ENCODE data around the gene CENPF. TPM values are rescaled to one million over a fixed set of nuclear protein-coding genes. Genes with fewer than 3 reads are reported as not detected.
"Not testable (repeated sequence)": the region's sequence is repeated elsewhere in the genome, so short reads cannot be mapped to it uniquely, and the experiment has no call there.

CENPF gene
- total and polyA plus RNA-seq, 11 donors = 0.04 to 8.8 (median 0.70) TPM

DNA sequence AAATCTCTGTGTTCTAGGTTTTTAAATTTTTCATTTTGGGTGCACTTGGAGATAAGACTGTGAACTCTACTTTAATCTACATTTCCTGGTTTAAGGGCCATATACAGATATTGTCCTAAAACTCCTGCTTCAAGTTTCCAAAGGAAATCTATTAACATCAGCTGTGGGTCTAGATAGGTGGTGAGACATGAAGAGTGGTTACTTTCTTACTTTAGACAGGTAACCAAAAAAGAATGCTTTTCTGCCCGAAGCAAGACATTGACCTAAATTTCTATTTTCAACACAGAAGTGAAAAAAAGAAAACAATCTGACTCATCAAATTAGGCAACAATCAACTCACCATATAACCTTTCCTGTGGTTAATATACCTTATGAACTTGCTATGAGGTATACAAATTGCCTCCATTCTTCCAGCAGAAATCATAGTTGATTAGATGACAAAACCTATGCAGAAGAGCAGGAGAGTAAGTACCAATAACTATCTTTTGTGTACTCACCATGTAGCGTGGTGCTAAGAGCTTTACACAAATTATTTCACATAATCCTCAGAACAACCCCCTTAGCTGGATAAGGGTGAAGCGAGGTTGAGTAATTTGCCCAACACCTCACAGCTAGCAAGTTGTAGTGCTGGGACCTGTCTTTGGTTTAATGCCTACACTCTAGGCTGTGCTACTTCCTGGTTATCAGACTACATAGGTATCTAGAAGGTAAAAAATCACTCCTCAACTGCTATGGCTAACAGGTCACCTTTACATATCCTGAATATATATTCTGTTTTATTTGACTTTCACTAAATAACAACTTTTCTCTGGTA is 28.2 kb upstream of the CENPF start:
- Histone ChIP-seq H3K27me3 (no peaks in the 10 kb centered on the region), H3K36me3 (no peaks in the 10 kb centered on the region), H3K4me3 (no peak overlapping the region), H3K9me3 (peaks cover 0 to 24% (median 11%) of the 10 kb centered on the region in 12 donors), H3K4me1 (peaks cover 0 to 5% (median 0%) of the 10 kb centered on the region in 12 donors), H3K27ac (no peak overlapping the region)
- intact Hi-C loops (cut with DNase I) = no loop called here
- TF ChIP-seq POLR2A (IDR thresholded peaks at IDR 0.05) = no peak
- TF ChIP-seq, protein P1, sequence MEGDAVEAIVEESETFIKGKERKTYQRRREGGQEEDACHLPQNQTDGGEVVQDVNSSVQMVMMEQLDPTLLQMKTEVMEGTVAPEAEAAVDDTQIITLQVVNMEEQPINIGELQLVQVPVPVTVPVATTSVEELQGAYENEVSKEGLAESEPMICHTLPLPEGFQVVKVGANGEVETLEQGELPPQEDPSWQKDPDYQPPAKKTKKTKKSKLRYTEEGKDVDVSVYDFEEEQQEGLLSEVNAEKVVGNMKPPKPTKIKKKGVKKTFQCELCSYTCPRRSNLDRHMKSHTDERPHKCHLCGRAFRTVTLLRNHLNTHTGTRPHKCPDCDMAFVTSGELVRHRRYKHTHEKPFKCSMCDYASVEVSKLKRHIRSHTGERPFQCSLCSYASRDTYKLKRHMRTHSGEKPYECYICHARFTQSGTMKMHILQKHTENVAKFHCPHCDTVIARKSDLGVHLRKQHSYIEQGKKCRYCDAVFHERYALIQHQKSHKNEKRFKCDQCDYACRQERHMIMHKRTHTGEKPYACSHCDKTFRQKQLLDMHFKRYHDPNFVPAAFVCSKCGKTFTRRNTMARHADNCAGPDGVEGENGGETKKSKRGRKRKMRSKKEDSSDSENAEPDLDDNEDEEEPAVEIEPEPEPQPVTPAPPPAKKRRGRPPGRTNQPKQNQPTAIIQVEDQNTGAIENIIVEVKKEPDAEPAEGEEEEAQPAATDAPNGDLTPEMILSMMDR (IDR thresholded peaks at IDR 0.05) = no peak
- WGBS, 4 donors = 90 to 97% (median 94%) methylated on average over 3 of the region's 3 CpGs
- ATAC-seq (no peak), DNase-seq (no peak)

DNA sequence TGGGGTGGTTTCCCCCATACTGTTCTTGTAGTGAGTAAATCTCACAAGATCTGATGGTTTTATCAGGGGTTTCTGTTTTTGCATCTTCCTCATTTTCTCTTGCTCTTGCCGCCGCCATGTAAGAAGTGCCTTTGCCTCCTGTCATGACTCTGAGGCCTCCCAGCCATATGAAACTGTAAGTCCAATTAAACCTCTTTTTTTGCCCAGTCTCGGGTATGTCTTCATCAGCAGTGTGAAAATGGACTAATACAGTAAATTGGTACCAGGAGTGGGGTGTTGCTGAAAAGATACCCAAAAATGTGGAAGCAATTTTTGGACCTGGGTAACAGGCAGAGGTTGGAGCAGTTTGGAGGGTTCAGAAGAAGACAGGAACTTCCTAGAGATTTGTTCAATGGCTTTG is 26.9 kb upstream of the CENPF start:
- H3K27ac ChIP-seq; DNase-seq; H3K27me3 ChIP-seq; ATAC-seq; intact Hi-C loops (cut with DNase I); H3K4me1 ChIP-seq; H3K36me3 ChIP-seq; H3K4me3 ChIP-seq: not testable (repeated sequence)
- 73 to 86% (median 79%) methylated on average over 3 of the region's 3 CpGs for WGBS, 4 donors
- peaks cover 0 to 24% (median 11%) of the 10 kb centered on the region in 12 donors for H3K9me3 ChIP-seq

DNA sequence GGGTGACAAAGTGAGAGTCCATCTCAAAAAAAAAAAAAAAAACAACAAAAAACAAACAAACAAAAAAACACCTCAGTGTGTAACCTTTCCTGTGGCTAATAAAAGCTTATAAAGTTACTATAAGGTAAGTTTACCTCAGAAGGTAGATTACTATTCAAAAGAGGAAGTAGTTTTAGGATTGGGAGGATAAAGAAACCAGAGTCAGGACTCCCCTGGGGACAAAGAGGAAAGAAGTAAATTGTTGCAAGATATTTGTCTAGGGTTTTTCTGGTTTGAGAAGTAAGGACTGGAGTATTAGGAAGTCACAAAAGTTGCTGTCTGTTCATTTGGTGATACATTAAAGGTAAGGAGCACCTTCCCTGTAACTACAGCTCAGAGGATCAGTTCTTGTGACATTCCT is 23.8 kb upstream of the CENPF start:
- TF ChIP-seq, protein P1 (IDR thresholded peaks at IDR 0.05) = no peak
- no peak for TF ChIP-seq POLR2A (IDR thresholded peaks at IDR 0.05)
- ATAC-seq = no peak
- no peak overlapping the region for H3K27ac ChIP-seq

DNA sequence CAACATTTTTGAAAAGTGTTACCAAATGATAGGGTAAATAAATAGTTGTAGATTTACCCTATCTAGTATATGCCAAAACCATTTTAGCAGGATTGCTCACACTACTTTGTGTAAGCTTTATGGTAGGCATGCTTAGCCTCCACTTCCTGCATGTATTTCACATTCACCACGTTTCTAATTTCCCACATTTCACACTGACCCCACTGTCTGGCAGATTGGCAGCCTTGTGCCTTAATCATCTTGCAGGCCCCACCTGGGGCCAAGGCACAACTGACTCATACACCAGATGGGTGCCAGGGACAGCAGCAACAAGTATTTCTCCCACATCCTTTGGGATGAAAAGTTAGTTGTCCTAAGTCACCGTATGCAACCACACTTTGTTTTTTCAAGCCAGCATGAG is 21.2 kb upstream of the CENPF start:
- no peak overlapping the region for H3K4me3 ChIP-seq
- WGBS, 4 donors = 50 to 59% (median 54%) methylated on average over 2 of the region's 2 CpGs
- peak in 3 of 4 donors; percentile 9 to 59 (median 45) for ATAC-seq

More for the DNA sequence above, 23.8 kb upstream of the CENPF start:
- Histone ChIP-seq H3K36me3 (no peaks in the 10 kb centered on the region), H3K9me3 (peaks cover 0 to 24% (median 11%) of the 10 kb centered on the region in 12 donors), H3K4me3 (no peak overlapping the region), H3K4me1 (peaks cover 0 to 4% (median 0%) of the 10 kb centered on the region in 12 donors), H3K27me3 (no peaks in the 10 kb centered on the region)
- intact Hi-C loops (cut with DNase I) = no loop called here
- DNase-seq = no peak

More for the DNA sequence above, 21.2 kb upstream of the CENPF start:
- peaks cover 0 to 8% (median 1%) of the 10 kb centered on the region in 12 donors for H3K9me3 ChIP-seq
- no peaks in the 10 kb centered on the region for H3K27me3 ChIP-seq
- intact Hi-C loops (cut with DNase I) = loop anchor here in 6 of 10 donors (5.0 to 10.0 kb wide), 6 partner anchors 194 to 369 kb away; no protein-coding TSS in a partner anchor
- TF ChIP-seq, protein P1 (IDR thresholded peaks at IDR 0.05) = no peak
- no peak for TF ChIP-seq POLR2A (IDR thresholded peaks at IDR 0.05)
- no peaks in the 10 kb centered on the region for H3K36me3 ChIP-seq
- no peak overlapping the region for H3K27ac ChIP-seq
- DNase-seq = no peak
- H3K4me1 ChIP-seq = peaks cover 0 to 4% (median 0%) of the 10 kb centered on the region in 12 donors

Measured in heart left ventricle (tissue), 16 donors.